ENCODE results near the gene WNT6. TPM values are rescaled to one million over a fixed set of nuclear protein-coding genes. Genes with fewer than 3 reads are reported as not detected.

WNT6 gene
- total RNA-seq, 1 experiment from 2014 or later: not detected

DNA sequence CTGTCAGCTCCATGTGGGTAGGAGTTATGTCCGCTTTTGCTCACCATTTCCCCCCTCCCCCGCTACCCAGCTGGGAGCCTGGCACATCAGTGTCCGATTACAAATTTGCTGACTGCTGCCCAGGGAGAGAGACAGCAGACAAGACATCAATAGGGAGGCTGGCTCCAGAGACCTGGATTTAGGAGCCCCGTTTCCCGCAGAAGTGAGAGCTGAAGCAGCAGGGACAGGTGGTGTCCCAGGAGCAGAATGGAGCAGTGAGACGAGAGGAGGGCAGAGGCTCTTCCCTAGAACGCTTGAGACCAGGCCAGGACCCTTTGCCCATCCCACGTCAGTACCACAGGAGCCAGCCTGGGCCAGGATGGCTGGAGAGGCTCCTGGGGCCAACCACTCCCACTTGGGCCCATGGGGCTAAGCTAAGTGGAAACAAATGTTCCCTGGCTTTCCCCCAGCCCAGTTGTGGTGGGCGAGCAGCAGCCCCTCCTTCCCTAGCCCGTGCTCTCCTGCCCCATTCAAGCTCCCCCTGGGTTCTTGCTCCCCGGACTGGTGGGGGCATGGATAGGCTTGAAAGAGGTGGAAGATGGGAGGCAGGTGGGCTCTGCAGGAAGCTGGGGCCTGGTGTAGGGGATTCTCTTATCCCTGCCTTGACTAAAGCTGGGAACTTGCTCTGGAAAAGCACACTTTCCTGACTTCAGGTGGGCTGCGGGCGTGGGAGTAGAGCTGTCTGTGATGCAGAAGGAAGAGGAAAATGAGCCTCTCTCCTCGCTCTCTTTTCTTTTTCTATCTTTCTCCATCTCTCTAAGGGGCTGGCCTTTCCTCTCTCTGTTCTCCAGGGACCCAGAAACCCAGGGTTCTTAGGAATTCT is 4.1 kb upstream of the WNT6 start:
- H3K4me1 Mint-ChIP-seq (ENCODE audit: insufficient read depth, unreplicated experiment): peaks cover 21% of the 10 kb centered on the region
- CTCF ChIA-PET: interaction anchor here (1.3 to 6.6 kb wide), 2 partner anchors 21 to 42 kb away, joined by 9 to 61 read pairs; no protein-coding TSS in a partner anchor

DNA sequence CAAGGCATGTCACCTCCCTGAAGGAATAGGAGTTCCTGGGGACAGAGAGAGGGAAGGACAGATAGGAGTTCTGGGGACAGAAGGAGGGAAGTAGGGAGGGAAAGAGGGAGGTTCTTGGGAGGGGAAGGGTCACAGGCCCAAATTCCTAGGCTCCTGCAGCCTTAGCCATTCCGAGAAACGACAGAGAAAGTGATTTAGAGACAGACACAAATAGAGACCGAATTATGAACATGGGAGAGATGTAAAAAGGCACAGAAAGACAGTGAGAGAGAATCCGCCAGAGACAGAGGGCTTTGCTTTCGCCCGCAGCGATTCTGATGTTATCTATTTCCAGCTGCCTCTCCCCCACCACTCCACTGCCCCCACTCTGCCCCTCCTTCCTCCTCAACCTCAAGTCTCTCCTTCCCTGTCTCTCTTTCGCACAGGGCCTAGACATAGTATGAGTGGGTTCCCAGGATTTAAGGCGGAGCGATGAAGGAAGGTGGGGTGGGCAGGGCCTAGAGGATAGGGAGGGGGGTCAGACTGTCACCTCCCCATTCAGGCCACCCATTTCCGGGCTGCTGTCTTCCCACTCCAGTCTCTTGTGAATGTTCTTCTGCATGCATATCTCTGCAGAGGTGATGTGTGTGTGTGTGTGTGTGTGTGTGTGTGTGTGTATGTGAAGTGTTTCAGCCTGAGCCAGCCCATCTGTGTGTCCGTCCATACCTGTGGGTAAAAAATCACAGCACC is 3.3 kb upstream of the WNT6 start:
- peaks cover 7% of the 10 kb centered on the region for H3K36me3 Mint-ChIP-seq (ENCODE audit: insufficient read depth, unreplicated experiment)
- no peak for TF ChIP-seq CTCF (IDR thresholded peaks at IDR 0.05; ENCODE audit: unreplicated experiment)
- H3K4me1 Mint-ChIP-seq (ENCODE audit: insufficient read depth, unreplicated experiment): peaks cover 21% of the 10 kb centered on the region
- intact Hi-C loops (cut with micrococcal nuclease): no loop called here
- peaks cover 37% of the 10 kb centered on the region for H3K27me3 Mint-ChIP-seq (ENCODE audit: insufficient read depth, unreplicated experiment)
- no peak for DNase-seq (ENCODE audit: unreplicated experiment)
- no peak overlapping the region for H3K27ac Mint-ChIP-seq (ENCODE audit: low read depth, unreplicated experiment)
- H3K4me3 Mint-ChIP-seq (ENCODE audit: unreplicated experiment): no peak overlapping the region
- ChIA-PET CTCF (interaction anchor here (1.3 to 6.6 kb wide), 2 partner anchors 20 to 42 kb away, joined by 9 to 61 read pairs; no protein-coding TSS in a partner anchor), POLR2A (interaction anchor here (0.6 to 1.2 kb wide), 2 partner anchors 423 to 586 kb away, joined by 3 read pairs; partner anchors contain the start of gene DNAJB2)
- no TSS peak for BruUV-seq (replicated peaks)
- no peaks in the 10 kb centered on the region for H3K9me3 Mint-ChIP-seq (ENCODE audit: unreplicated experiment)

More for the DNA sequence above, 4.1 kb upstream of the WNT6 start:
- Mint-ChIP-seq H3K36me3 (ENCODE audit: insufficient read depth, unreplicated experiment) (peaks cover 7% of the 10 kb centered on the region), H3K9me3 (ENCODE audit: unreplicated experiment) (no peaks in the 10 kb centered on the region), H3K27ac (ENCODE audit: low read depth, unreplicated experiment) (no peak overlapping the region), H3K27me3 (ENCODE audit: insufficient read depth, unreplicated experiment) (peaks cover 29% of the 10 kb centered on the region), H3K4me3 (ENCODE audit: unreplicated experiment) (no peak overlapping the region)
- DNase-seq (ENCODE audit: unreplicated experiment): no peak
- BruUV-seq (replicated peaks): no TSS peak
- intact Hi-C loops (cut with micrococcal nuclease): no loop called here
- POLR2A ChIA-PET: interaction anchor here (0.6 to 1.2 kb wide), 2 partner anchors 423 to 585 kb away, joined by 3 read pairs; partner anchors contain the start of gene DNAJB2
- no peak for TF ChIP-seq CTCF (IDR thresholded peaks at IDR 0.05; ENCODE audit: unreplicated experiment)

DNA sequence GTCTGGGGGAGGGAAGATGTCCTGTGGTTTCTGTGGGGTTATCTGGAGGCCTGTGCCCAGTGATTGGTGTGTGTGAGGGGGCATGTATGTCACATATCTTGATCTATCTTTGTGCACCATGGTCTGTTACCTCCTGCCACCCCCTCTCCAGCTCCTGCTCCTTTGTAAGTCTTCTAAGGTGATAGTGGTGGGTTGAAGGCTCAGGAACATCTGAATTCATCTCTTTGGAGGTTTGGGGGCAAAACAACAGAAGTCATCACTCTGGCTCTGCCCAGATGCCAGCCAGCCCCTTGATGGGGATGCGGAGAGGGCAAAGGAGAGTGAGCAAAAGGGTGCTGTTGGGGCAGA is 2.7 kb upstream of the WNT6 start:
- TF ChIP-seq CTCF (IDR thresholded peaks at IDR 0.05; ENCODE audit: unreplicated experiment): no peak
- BruUV-seq (replicated peaks): no TSS peak
- CTCF ChIA-PET: interaction anchor here (2.2 kb wide), 1 partner anchor 20 kb away, joined by 12 read pairs; no protein-coding TSS in a partner anchor

More for the DNA sequence above, 2.7 kb upstream of the WNT6 start:
- POLR2A ChIA-PET: no interaction called here
- peaks cover 42% of the 10 kb centered on the region for H3K27me3 Mint-ChIP-seq (ENCODE audit: insufficient read depth, unreplicated experiment)
- H3K4me1 Mint-ChIP-seq (ENCODE audit: insufficient read depth, unreplicated experiment): peaks cover 21% of the 10 kb centered on the region
- intact Hi-C loops (cut with micrococcal nuclease): no loop called here
- no peaks in the 10 kb centered on the region for H3K9me3 Mint-ChIP-seq (ENCODE audit: unreplicated experiment)
- peaks cover 7% of the 10 kb centered on the region for H3K36me3 Mint-ChIP-seq (ENCODE audit: insufficient read depth, unreplicated experiment)
- H3K27ac Mint-ChIP-seq (ENCODE audit: low read depth, unreplicated experiment): no peak overlapping the region
- H3K4me3 Mint-ChIP-seq (ENCODE audit: unreplicated experiment): no peak overlapping the region
- DNase-seq (ENCODE audit: unreplicated experiment): no peak
